NB4 (cell line): ENCODE measurements around the gene CELF4.

ENCODE experiments used
- DNase-seq: peaks from one replicate; pipeline ENCODE4 v3.0.0; 2010; ENCODE audit warnings: low read depth
- H3K4me3 ChIP-seq: one replicate; pipeline ENCODE4 v1.5.1; 2011; ENCODE audit warnings: mild to moderate bottlenecking, low read depth, low read length, moderate library complexity
- CTCF ChIP-seq: IDR thresholded peaks from one replicate; pipeline ENCODE4 v1.5.1; 2012; ENCODE audit warnings: low read depth, low read length
- MAX ChIP-seq: IDR thresholded peaks from 2 replicates; pipeline ENCODE4 v1.6.1; 2011; ENCODE audit warnings: low read depth, low read length
- MYC ChIP-seq: IDR thresholded peaks from 2 replicates; pipeline ENCODE4 v1.6.1; 2011; ENCODE audit warnings: low read depth, low read length
- POLR2A ChIP-seq: IDR thresholded peaks from 2 replicates; pipeline ENCODE4 v1.6.1; 2011; ENCODE audit warnings: mild to moderate bottlenecking; ENCODE audit not compliant: insufficient read length; ENCODE audit errors: extremely low read depth

CELF4 gene

GRCh38 chr18:37419866-37420265 lies 145.7 kb downstream of the CELF4 start:
- no peak for DNase-seq
- TF ChIP-seq POLR2A (no peak), MAX (no peak), CTCF (no peak), MYC (no peak)
- no peak overlapping the region for H3K4me3 ChIP-seq

GRCh38 chr18:37419315-37419714 lies 146.3 kb downstream of the CELF4 start:
- no peak for DNase-seq
- TF ChIP-seq CTCF (no peak), MYC (no peak), MAX (no peak)
- H3K4me3 ChIP-seq: no peak overlapping the region

- no peak overlapping the region for H3K4me3 ChIP-seq
- no peak for DNase-seq
- TF ChIP-seq MAX (no peak), MYC (no peak), POLR2A (no peak), CTCF (no peak)
Observed at GRCh38 chr18:37414816-37415215, 150.8 kb downstream of the CELF4 start.

- TF ChIP-seq MYC (no peak), MAX (no peak), POLR2A (no peak), CTCF (no peak)
- no peak overlapping the region for H3K4me3 ChIP-seq
- DNase-seq: no peak
Observed at GRCh38 chr18:37412829-37413228, 152.8 kb downstream of the CELF4 start.

- H3K4me3 ChIP-seq: no peak overlapping the region
- TF ChIP-seq CTCF (no peak), POLR2A (no peak), MYC (no peak)
- DNase-seq: no peak
Observed at GRCh38 chr18:37412333-37412732, 153.3 kb downstream of the CELF4 start.

GRCh38 chr18:37409878-37410277 lies 155.7 kb downstream of the CELF4 start:
- no peak for DNase-seq
- H3K4me3 ChIP-seq: no peak overlapping the region
- no peak for TF ChIP-seq CTCF
- TF ChIP-seq MYC: no peak
- TF ChIP-seq MAX: no peak
- no peak for TF ChIP-seq POLR2A
